Measurements from ENCODE around the gene MON2. TPM values are rescaled to one million over a fixed set of nuclear protein-coding genes. Genes with fewer than 3 reads are reported as not detected.

MON2 gene
- total and polyA plus RNA-seq, 10 of the 15 experiments (the other 5 are each of a cell fraction or from before 2014, with no cell fraction given) = 5.4 to 34.3 (median 23.4) TPM

GRCh38 chr12:62543741-62544140 is 77.1 kb downstream of the MON2 start:
- no peak overlapping the region for H3K4me2 ChIP-seq (ENCODE audit: control insufficient read depth, insufficient read depth)
- TF ChIP-seq ZBTB11 (CRISPR knock-in tag; IDR thresholded peaks at IDR 0.05) = no peak
- TF ChIP-seq PAX5 (IDR thresholded peaks at IDR 0.05; ENCODE audit: borderline replicate concordance, low read depth, low read length) = no peak
- no peak for TF ChIP-seq CBX5 (IDR thresholded peaks at IDR 0.05; ENCODE audit: low read depth)
- no peak for TF ChIP-seq POLR2A (IDR thresholded peaks at IDR 0.05; ENCODE audit: low read depth, low read length)
- no peak for TF ChIP-seq ETV6 (conservative IDR thresholded peaks at IDR 0.05 in 1 of 2, IDR thresholded peaks at IDR 0.05 in 1 of 2; ENCODE audit: borderline replicate concordance in 1 of 2, low read depth in 1 of 2)
- TF ChIP-seq HDAC6 (IDR thresholded peaks at IDR 0.05; ENCODE audit: unreplicated experiment) = no peak
- ChIA-PET POLR2A (no interaction called here), SMC1A (ENCODE audit: uncharacterized antibody, unreplicated experiment) (interaction anchor here (0.9 to 1.6 kb wide), 4 partner anchors 9 to 255 kb away, joined by 3 to 5 read pairs (median 4); no protein-coding TSS in a partner anchor), CTCF (interaction anchor here (0.9 to 1.9 kb wide), 2 partner anchors 15 to 251 kb away, joined by 3 read pairs; no protein-coding TSS in a partner anchor), RAD21 (ENCODE audit: unreplicated experiment) (interaction anchor here (1.2 kb wide), 1 partner anchor 254 kb away, joined by 4 read pairs; no protein-coding TSS in a partner anchor)
- no peaks in the 10 kb centered on the region for H3K9me3 ChIP-seq (replicated peaks; ENCODE audit: control insufficient read depth, insufficient read depth, low read length)
- intact Hi-C loops (cut with micrococcal nuclease; ENCODE audit: unreplicated experiment) (no loop called here), in situ Hi-C loops (cut with MboI) (no loop called here)
- H3K4me3 ChIP-seq = no peak overlapping the region
- no peak overlapping the region for H3K9ac ChIP-seq (ENCODE audit: control insufficient read depth, insufficient read depth, low read length)
- no peaks in the 10 kb centered on the region for H3K79me2 ChIP-seq (ENCODE audit: control insufficient read depth, insufficient read depth, low read length)
- no peaks in the 10 kb centered on the region for H3K4me1 ChIP-seq (ENCODE audit: control insufficient read depth, insufficient read depth, low read length)
- no peak overlapping the region for H2AFZ ChIP-seq (ENCODE audit: control insufficient read depth, low read depth, low read length)
- no peaks in the 10 kb centered on the region for H3K27me3 ChIP-seq (replicated peaks in 1 of 2; ENCODE audit: control insufficient read depth in 2 of 2, insufficient read depth in 2 of 2, low read length in 1 of 2)
- DNase-seq (ENCODE audit: low read depth, low spot score) (no peak), FAIRE-seq (no peak), ATAC-seq (no peak)
- BruUV-seq (replicated peaks) = no TSS peak
- H3K36me3 ChIP-seq (ENCODE audit: control insufficient read depth in 2 of 2, insufficient read depth in 2 of 2, low read length in 1 of 2) = peaks cover 0 to 4% of the 10 kb centered on the region in 2 experiments; a peak in 2 of 4 replicates
- 98% methylated on average over 3 of the region's 3 CpGs for WGBS (ENCODE audit: insufficient coverage, insufficient replicate concordance, low lambda C conversion rate, missing lambda C conversion rate)
- no peaks in the 10 kb centered on the region for H4K20me1 ChIP-seq (ENCODE audit: control insufficient read depth, insufficient read depth)
- H3K27ac ChIP-seq (ENCODE audit: control insufficient read depth, insufficient read depth) = no peak overlapping the region
